K562 (cell line): ENCODE results near the gene NANS. TPM values are rescaled to one million over a fixed set of nuclear protein-coding genes. Genes with fewer than 3 reads are reported as not detected.

Source experiments
- CC2D1A ChIP-seq: fragments of 450-650 bp; IDR thresholded peaks from 2 replicates; pipeline ENCODE4 v1.6.1; 2017; ENCODE audit warnings: mild to moderate bottlenecking
- CHD7 ChIP-seq: fragments of 200-600 bp; sonication (generic); IDR thresholded peaks from one replicate; pipeline ENCODE4 v1.6.1; 2012; ENCODE audit warnings: mild to moderate bottlenecking, low read depth, low read length, inconsistent platforms
- CREB3 ChIP-seq: fragments of 450-650 bp; conservative IDR thresholded peaks from 2 replicates; pipeline ENCODE4 v1.6.1; 2016; ENCODE audit warnings: missing genetic modification characterization, low read depth, mild to moderate bottlenecking, missing compliant biosample characterization, moderate library complexity
- DEAF1 ChIP-seq: fragments of 450-650 bp; formaldehyde crosslinking; IDR thresholded peaks from 2 replicates; pipeline ENCODE4 v1.4.0; 2020; ENCODE audit warnings: mild to moderate bottlenecking, moderate library complexity
- MTA3 ChIP-seq: fragments of 450-650 bp; formaldehyde crosslinking; IDR thresholded peaks from 2 replicates; pipeline ENCODE4 v1.6.1; 2017; ENCODE audit warnings: mild to moderate bottlenecking, borderline replicate concordance
- PML ChIP-seq: IDR thresholded peaks from 2 replicates; pipeline ENCODE4 v1.6.1; 2012; ENCODE audit warnings: low read length, inconsistent platforms
- SETDB1 ChIP-seq: IDR thresholded peaks from one replicate; pipeline ENCODE4 v1.6.1; 2012; ENCODE audit warnings: low read length, control low read depth, inconsistent platforms
- TEAD4 ChIP-seq, 2 experiments: sonication (generic) in 1 of 2; formaldehyde crosslinking in 1 of 2; IDR thresholded peaks; 2 replicates each; pipeline versions ENCODE4 v1.6.1 to v1.8.0; 2012 to 2022; ENCODE audit warnings: borderline replicate concordance in 1 of 2, inconsistent platforms in 1 of 2, low read length in 1 of 2, mild to moderate bottlenecking in 1 of 2, missing genetic modification reagents in 1 of 2
- ZNF639 ChIP-seq, 2 experiments: fragments of 200-800 bp in 1 of 2; sonication (Bioruptor generic) in 1 of 2; sonication (generic) in 1 of 2; formaldehyde crosslinking in 1 of 2; IDR thresholded peaks in 1 of 2; conservative IDR thresholded peaks in 1 of 2; 2 replicates each; pipeline versions ENCODE4 v1.5.0 to v1.6.1; 2016 to 2020; ENCODE audit warnings: missing compliant biosample characterization in 1 of 2, missing genetic modification characterization in 1 of 2, missing genetic modification reagents in 1 of 2
- polyA plus RNA-seq, 8 experiments: library from polyadenylated mRNA; depleted of rRNA in 4 of 8; stranded (reverse) in 5 of 8; unstranded in 3 of 8; fragments of >200 nt; fragmentation: Nextera tagmentation in 2 of 8; fragmentation: Illumina TruSeq in 1 of 8; extraction: Ambion mirVana in 2 of 8; extraction: Trizol in 1 of 8; gene quantifications; 2 replicates each; pipeline versions ENCODE4 v1.2.1 to v1.2.3, GENCODE V29; 2011 to 2014; ENCODE audit warnings: inconsistent platforms in 1 of 8, missing spikeins in 1 of 8
- total RNA-seq, 7 experiments: library from RNA; depleted of rRNA in 6 of 7; stranded (reverse); fragments of >200 nt in 6 of 7; fragmentation: Illumina TruSeq in 2 of 7; extraction: Trizol in 2 of 7; gene quantifications; 2 replicates each; pipeline versions ENCODE4 v1.2.1 to v1.2.3, GENCODE V29; 2011 to 2021; ENCODE audit warnings: low replicate concordance in 1 of 7

NANS gene
- total and polyA plus RNA-seq, 9 of the 15 experiments (the other 6 are each of a cell fraction or from before 2014, with no cell fraction given): 37.1 to 181 (median 137) TPM

- TF ChIP-seq CHD7 (no peak), CC2D1A (peak; percentile 97), PML (peak; percentile 82), MTA3 (peak; percentile 76), ZNF639 (CRISPR knock-in tag; conservative IDR thresholded peaks at IDR 0.05 in 1 of 2, IDR thresholded peaks at IDR 0.05 in 1 of 2) (peak in 1 of 2 experiments; percentile 59; a peak in 1 of 4 replicates), CREB3 (tag) (peak; percentile 58), TEAD4 (IDR thresholded peaks at IDR 0.05; ENCODE audit: low read length) (peak; percentile 34; the same call in 1 of the 2 replicates), TEAD4 (CRISPR knock-in tag; IDR thresholded peaks at IDR 0.05; ENCODE audit: borderline replicate concordance) (no peak), SETDB1 (no peak), DEAF1 (peak; percentile 13; the same call in 1 of the 2 replicates)
Observed at GRCh38 chr9:98045234-98046179, 11.0 kb upstream of the NANS start (continued).
